IgD-negative memory B cell (primary cell): ENCODE measurements around the gene PREX1. TPM values are rescaled to one million over a fixed set of nuclear protein-coding genes. Genes with fewer than 3 reads are reported as not detected.

Source experiments
- H3K27ac Mint-ChIP-seq, 3 donors: one replicate each; pipeline ENCODE4 v1.8.0; 2020 to 2022; ENCODE audit warnings: mild to moderate bottlenecking in 3 of 3, mixed read lengths in 3 of 3, moderate library complexity in 1 of 3
- H3K27me3 Mint-ChIP-seq: one replicate; pipeline ENCODE4 v1.8.0; 2021; ENCODE audit warnings: mixed read lengths
- H3K36me3 Mint-ChIP-seq: one replicate; pipeline ENCODE4 v1.8.0; 2020; ENCODE audit warnings: mild to moderate bottlenecking, mixed read lengths
- H3K4me1 Mint-ChIP-seq, 3 donors: one replicate each; pipeline ENCODE4 v1.8.0; 2020 to 2022; ENCODE audit warnings: mixed read lengths in 3 of 3, mild to moderate bottlenecking in 1 of 3
- H3K4me3 Mint-ChIP-seq, 4 donors: one replicate each; pipeline ENCODE4 v1.8.0; 2020 to 2022; ENCODE audit warnings: mild to moderate bottlenecking in 4 of 4, mixed read lengths in 4 of 4, moderate library complexity in 3 of 4
- H3K9me3 Mint-ChIP-seq, 3 donors: one replicate each; pipeline ENCODE4 v1.8.0; 2020 to 2021; ENCODE audit warnings: mixed read lengths in 3 of 3, mild to moderate bottlenecking in 1 of 3
- polyA plus RNA-seq: library from polyadenylated mRNA; unstranded; fragments of 300-500 nt; fragmentation: Illumina TruSeq; gene quantifications from one replicate; pipeline ENCODE4 v1.2.3, GENCODE V29; 2021

The PREX1 gene
- polyA plus RNA-seq, 1 donor from 2014 or later, result 41.7 TPM

- peaks cover 1% of the 10 kb centered on the region for H3K36me3 Mint-ChIP-seq
- peak overlapping the region in 3 of 4 donors; percentile 9 to 84 (median 43) for H3K4me3 Mint-ChIP-seq
- H3K27ac Mint-ChIP-seq, result peak overlapping the region; percentile 48 to 89 (median 81)
- H3K4me1 Mint-ChIP-seq, result peaks cover 57 to 77% (median 72%) of the 10 kb centered on the region in 3 donors
- H3K9me3 Mint-ChIP-seq, result no peaks in the 10 kb centered on the region
- no peaks in the 10 kb centered on the region for H3K27me3 Mint-ChIP-seq
Measured at GRCh38 chr20:48791014-48791413, 36.8 kb downstream of the PREX1 start.

- H3K9me3 Mint-ChIP-seq, result no peaks in the 10 kb centered on the region
- H3K27ac Mint-ChIP-seq, result peak overlapping the region; percentile 81 to 91 (median 89)
- no peaks in the 10 kb centered on the region for H3K27me3 Mint-ChIP-seq
- peaks cover 1% of the 10 kb centered on the region for H3K36me3 Mint-ChIP-seq
- H3K4me1 Mint-ChIP-seq, result peaks cover 52 to 76% (median 72%) of the 10 kb centered on the region in 3 donors
- H3K4me3 Mint-ChIP-seq, result peak overlapping the region; percentile 34 to 84 (median 72)
Measured at GRCh38 chr20:48790473-48791003, 37.3 kb downstream of the PREX1 start.

GRCh38 chr20:48789781-48790472 lies 37.9 kb downstream of the PREX1 start:
- Mint-ChIP-seq H3K36me3 (no peaks in the 10 kb centered on the region), H3K4me3 (peak overlapping the region in 3 of 4 donors; percentile 34 to 84 (median 82)), H3K9me3 (no peaks in the 10 kb centered on the region), H3K27me3 (no peaks in the 10 kb centered on the region), H3K27ac (peak overlapping the region; percentile 81 to 91 (median 89)), H3K4me1 (peaks cover 46 to 73% (median 69%) of the 10 kb centered on the region in 3 donors)

- H3K27me3 Mint-ChIP-seq, result no peaks in the 10 kb centered on the region
- no peaks in the 10 kb centered on the region for H3K36me3 Mint-ChIP-seq
- no peaks in the 10 kb centered on the region for H3K9me3 Mint-ChIP-seq
- peak overlapping the region; percentile 81 to 91 (median 89) for H3K27ac Mint-ChIP-seq
- peak overlapping the region in 3 of 4 donors; percentile 34 to 84 (median 63) for H3K4me3 Mint-ChIP-seq
- H3K4me1 Mint-ChIP-seq, result peaks cover 43 to 68% (median 68%) of the 10 kb centered on the region in 3 donors
Measured at GRCh38 chr20:48789185-48789668, 38.6 kb downstream of the PREX1 start.

GRCh38 chr20:48788486-48789072 lies 39.2 kb downstream of the PREX1 start:
- H3K36me3 Mint-ChIP-seq, result no peaks in the 10 kb centered on the region
- no peaks in the 10 kb centered on the region for H3K27me3 Mint-ChIP-seq
- peak overlapping the region; percentile 81 to 91 (median 89) for H3K27ac Mint-ChIP-seq
- peaks cover 38 to 65% (median 62%) of the 10 kb centered on the region in 3 donors for H3K4me1 Mint-ChIP-seq
- peak overlapping the region in 3 of 4 donors; percentile 34 to 84 (median 63) for H3K4me3 Mint-ChIP-seq
- no peaks in the 10 kb centered on the region for H3K9me3 Mint-ChIP-seq

- H3K36me3 Mint-ChIP-seq, result no peaks in the 10 kb centered on the region
- H3K27me3 Mint-ChIP-seq, result no peaks in the 10 kb centered on the region
- H3K4me3 Mint-ChIP-seq, result peak overlapping the region; percentile 5 to 84 (median 46)
- no peaks in the 10 kb centered on the region for H3K9me3 Mint-ChIP-seq
- peak overlapping the region; percentile 81 to 91 (median 89) for H3K27ac Mint-ChIP-seq
- peaks cover 38 to 65% (median 62%) of the 10 kb centered on the region in 3 donors for H3K4me1 Mint-ChIP-seq
Measured at GRCh38 chr20:48787861-48788375, 39.9 kb downstream of the PREX1 start.

- Mint-ChIP-seq H3K4me3 (peak overlapping the region in 2 of 4 donors; percentile 64 to 84), H3K27ac (peak overlapping the region; percentile 81 to 91 (median 89)), H3K4me1 (peaks cover 38 to 65% (median 59%) of the 10 kb centered on the region in 3 donors), H3K27me3 (no peaks in the 10 kb centered on the region), H3K9me3 (no peaks in the 10 kb centered on the region), H3K36me3 (no peaks in the 10 kb centered on the region)
Measured at GRCh38 chr20:48786951-48787705, 40.7 kb downstream of the PREX1 start.

- Mint-ChIP-seq H3K27ac (peak overlapping the region in 1 of 3 donors; percentile 64), H3K9me3 (no peaks in the 10 kb centered on the region), H3K4me3 (peak overlapping the region in 1 of 4 donors; percentile 78), H3K36me3 (no peaks in the 10 kb centered on the region), H3K4me1 (peaks cover 31 to 54% (median 50%) of the 10 kb centered on the region in 3 donors), H3K27me3 (no peaks in the 10 kb centered on the region)
Measured at GRCh38 chr20:48785801-48786200, 42.0 kb downstream of the PREX1 start.

- H3K36me3 Mint-ChIP-seq, result no peaks in the 10 kb centered on the region
- H3K27me3 Mint-ChIP-seq, result no peaks in the 10 kb centered on the region
- peak overlapping the region in 1 of 4 donors; percentile 78 for H3K4me3 Mint-ChIP-seq
- no peak overlapping the region for H3K27ac Mint-ChIP-seq
- H3K4me1 Mint-ChIP-seq, result peaks cover 27 to 52% (median 50%) of the 10 kb centered on the region in 3 donors
- H3K9me3 Mint-ChIP-seq, result no peaks in the 10 kb centered on the region
Measured at GRCh38 chr20:48785256-48785655, 42.5 kb downstream of the PREX1 start.

GRCh38 chr20:48784273-48784641 lies 43.5 kb downstream of the PREX1 start:
- no peak overlapping the region for H3K27ac Mint-ChIP-seq
- peaks cover 1% of the 10 kb centered on the region for H3K27me3 Mint-ChIP-seq
- peak overlapping the region in 1 of 4 donors; percentile 30 for H3K4me3 Mint-ChIP-seq
- H3K9me3 Mint-ChIP-seq, result peaks cover 0 to 3% (median 0%) of the 10 kb centered on the region in 3 donors
- H3K4me1 Mint-ChIP-seq, result peaks cover 24 to 51% (median 50%) of the 10 kb centered on the region in 3 donors
- no peaks in the 10 kb centered on the region for H3K36me3 Mint-ChIP-seq

- Mint-ChIP-seq H3K9me3 (peaks cover 0 to 3% (median 0%) of the 10 kb centered on the region in 3 donors), H3K27me3 (peaks cover 1% of the 10 kb centered on the region), H3K36me3 (peaks cover 2% of the 10 kb centered on the region), H3K27ac (no peak overlapping the region), H3K4me1 (peaks cover 21 to 47% (median 46%) of the 10 kb centered on the region in 3 donors), H3K4me3 (no peak overlapping the region)
Measured at GRCh38 chr20:48783533-48784272, 44.1 kb downstream of the PREX1 start.

GRCh38 chr20:48782901-48783308 lies 44.9 kb downstream of the PREX1 start:
- peaks cover 1% of the 10 kb centered on the region for H3K27me3 Mint-ChIP-seq
- H3K4me3 Mint-ChIP-seq, result no peak overlapping the region
- H3K27ac Mint-ChIP-seq, result no peak overlapping the region
- H3K4me1 Mint-ChIP-seq, result peaks cover 16 to 44% (median 44%) of the 10 kb centered on the region in 3 donors
- H3K9me3 Mint-ChIP-seq, result peaks cover 0 to 3% (median 0%) of the 10 kb centered on the region in 3 donors
- peaks cover 3% of the 10 kb centered on the region for H3K36me3 Mint-ChIP-seq

- Mint-ChIP-seq H3K27me3 (peaks cover 1% of the 10 kb centered on the region), H3K9me3 (peaks cover 0 to 3% (median 0%) of the 10 kb centered on the region in 3 donors), H3K36me3 (peaks cover 3% of the 10 kb centered on the region), H3K4me3 (no peak overlapping the region), H3K4me1 (peaks cover 18 to 43% (median 36%) of the 10 kb centered on the region in 3 donors), H3K27ac (no peak overlapping the region)
Measured at GRCh38 chr20:48782053-48782452, 45.7 kb downstream of the PREX1 start.

- Mint-ChIP-seq H3K4me1 (peaks cover 23 to 45% (median 39%) of the 10 kb centered on the region in 3 donors), H3K4me3 (peak overlapping the region in 1 of 4 donors; percentile 89), H3K27me3 (peaks cover 1% of the 10 kb centered on the region), H3K36me3 (peaks cover 3% of the 10 kb centered on the region), H3K9me3 (peaks cover 0 to 3% (median 0%) of the 10 kb centered on the region in 3 donors), H3K27ac (peak overlapping the region in 1 of 3 donors; percentile 86)
Measured at GRCh38 chr20:48781634-48782033, 46.2 kb downstream of the PREX1 start.
